Fibroblast of lung (primary cell): ENCODE measurements around the gene ETFA. TPM values are rescaled to one million over a fixed set of nuclear protein-coding genes. Genes with fewer than 3 reads are reported as not detected.

Experiments
- DNase-seq, 2 donors: peaks; one replicate each; pipeline versions ENCODE4 v3.0.0 to v3.0.0-alpha.2; 2010; ENCODE audit warnings: low read depth in 2 of 2
- H2AFZ ChIP-seq: 2 replicates; pipeline ENCODE4 v1.5.1; 2012; ENCODE audit warnings: low read length, control low read depth, inconsistent platforms
- H3K27ac ChIP-seq: 2 replicates; pipeline ENCODE4 v1.5.1; 2011; ENCODE audit warnings: low read length, control low read depth; ENCODE audit not compliant: insufficient read depth
- H3K27me3 ChIP-seq: 2 replicates; pipeline ENCODE4 v1.5.1; 2011; ENCODE audit warnings: mild to moderate bottlenecking, low read length; ENCODE audit not compliant: control insufficient read depth, insufficient read depth
- H3K36me3 ChIP-seq: 2 replicates; pipeline ENCODE4 v1.5.1; 2011; ENCODE audit warnings: low read length; ENCODE audit not compliant: control insufficient read depth, insufficient read depth
- H3K4me1 ChIP-seq: 2 replicates; pipeline ENCODE4 v1.5.1; 2011; ENCODE audit warnings: low read length; ENCODE audit not compliant: control insufficient read depth, insufficient read depth; ENCODE audit errors: extremely low read depth
- H3K4me2 ChIP-seq: 2 replicates; pipeline ENCODE4 v1.5.1; 2011; ENCODE audit warnings: low read length, control low read depth; ENCODE audit not compliant: insufficient read depth; ENCODE audit errors: extremely low read depth
- H3K4me3 ChIP-seq, 4 experiments: fragments of 200-600 bp in 1 of 4; sonication (generic) in 1 of 4; replicated peaks in 1 of 4; 2 replicates each; pipeline ENCODE4 v1.5.1; 2011 to 2016; ENCODE audit warnings: low read length in 4 of 4, low read depth in 3 of 4, mild to moderate bottlenecking in 3 of 4, control low read depth in 2 of 4, inconsistent platforms in 1 of 4, mixed read lengths in 1 of 4; ENCODE audit not compliant: insufficient read depth in 1 of 4; ENCODE audit errors: control extremely low read depth in 1 of 4
- H3K79me2 ChIP-seq: 2 replicates; pipeline ENCODE4 v1.5.1; 2012; ENCODE audit warnings: mild to moderate bottlenecking, low read length, inconsistent platforms; ENCODE audit not compliant: control insufficient read depth, insufficient read depth
- H3K9ac ChIP-seq: 2 replicates; pipeline ENCODE4 v1.5.1; 2011; ENCODE audit warnings: mild to moderate bottlenecking, low read length, control low read depth; ENCODE audit not compliant: insufficient read depth
- H3K9me3 ChIP-seq: 2 replicates; pipeline ENCODE4 v1.5.1; 2012; ENCODE audit warnings: low read depth, low read length; ENCODE audit not compliant: control insufficient read depth, insufficient read depth
- H4K20me1 ChIP-seq: 2 replicates; pipeline ENCODE4 v1.5.1; 2011; ENCODE audit warnings: low read length; ENCODE audit not compliant: control insufficient read depth, insufficient read depth; ENCODE audit errors: extremely low read depth
- CTCF ChIP-seq, 2 donors: IDR thresholded peaks in 1 of 2; conservative IDR thresholded peaks in 1 of 2; 1 replicate in 1 of 2; 2 replicates in 1 of 2; pipeline ENCODE4 v1.5.1; 2011 to 2012; ENCODE audit warnings: low read length in 2 of 2, control low read depth in 1 of 2, inconsistent platforms in 1 of 2, low read depth in 1 of 2, mild to moderate bottlenecking in 1 of 2
- EZH2 ChIP-seq: IDR thresholded peaks from 2 replicates; pipeline ENCODE4 v1.5.1; 2012; ENCODE audit warnings: low read length, control low read depth, mild to moderate bottlenecking; ENCODE audit errors: missing control alignments
- polyA plus RNA-seq, 2 donors: library from polyadenylated mRNA; depleted of rRNA in 1 of 2; stranded (reverse) in 1 of 2; unstranded in 1 of 2; fragments of >200 nt; gene quantifications; 2 replicates each; pipeline ENCODE4 v1.2.1, GENCODE V29; 2011 to 2012; ENCODE audit warnings: missing spikeins in 1 of 2
- total RNA-seq: library from RNA; depleted of rRNA; stranded (reverse); fragments of >200 nt; gene quantifications from 2 replicates; pipeline ENCODE4 v1.2.1, GENCODE V29; 2014

The ETFA gene
- total and polyA plus RNA-seq, 2 donors (not counting 1 experiment from before 2014, with no cell fraction given): 129 to 161 TPM

DNA sequence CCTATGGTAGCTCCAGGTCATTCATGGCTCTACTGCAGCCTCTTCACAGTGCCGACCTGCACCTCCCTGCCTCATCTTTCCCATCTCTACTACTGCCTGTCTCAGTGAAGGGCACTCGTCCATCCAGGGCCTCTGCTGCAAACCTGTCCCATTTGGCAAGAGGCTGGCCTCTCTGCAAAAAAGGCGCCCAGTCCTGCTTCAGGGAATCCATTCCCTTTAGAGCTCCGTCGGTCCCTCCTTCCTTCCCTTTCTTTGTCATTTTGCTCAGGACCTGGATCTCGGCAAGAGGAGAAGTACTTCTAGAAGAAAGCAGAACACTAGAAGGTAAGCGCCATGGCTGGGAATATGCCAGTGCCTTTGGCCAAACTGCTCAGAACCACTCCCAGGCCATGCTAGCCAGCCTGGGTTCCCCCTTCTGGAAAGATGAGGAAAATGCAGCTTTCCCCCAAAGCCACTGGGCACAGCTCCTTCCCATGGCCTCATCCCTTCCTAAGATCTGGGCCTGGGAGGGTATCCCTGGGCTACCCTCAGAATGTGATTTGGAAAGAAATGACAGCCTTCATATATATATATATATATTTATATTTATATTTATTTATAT is 18.9 kb upstream of the ETFA start:
- Histone ChIP-seq H3K9me3 (no peaks in the 10 kb centered on the region), H3K4me3 (no peak overlapping the region), H3K27me3 (peaks cover 17% of the 10 kb centered on the region), H3K4me2 (no peak overlapping the region), H3K27ac (no peak overlapping the region), H2AFZ (no peak overlapping the region), H3K4me1 (no peaks in the 10 kb centered on the region), H4K20me1 (no peaks in the 10 kb centered on the region), H3K79me2 (no peaks in the 10 kb centered on the region), H3K36me3 (no peaks in the 10 kb centered on the region), H3K9ac (no peak overlapping the region)
- DNase-seq: peak; percentile 35 to 66
- TF ChIP-seq CTCF (conservative IDR thresholded peaks at IDR 0.05 in 1 of 2, IDR thresholded peaks at IDR 0.05 in 1 of 2; ENCODE audit: low read depth in 1 of 2, low read length in 2 of 2): peak; percentile 59 to 79
- TF ChIP-seq EZH2: no peak

GRCh38 chr15:76328958-76329357 is 17.7 kb upstream of the ETFA start:
- peak in 1 of 2 donors; percentile 43 for DNase-seq
- no peaks in the 10 kb centered on the region for H3K79me2 ChIP-seq
- H3K9ac ChIP-seq: no peak overlapping the region
- peaks cover 14% of the 10 kb centered on the region for H3K27me3 ChIP-seq
- H3K36me3 ChIP-seq: no peaks in the 10 kb centered on the region
- H3K9me3 ChIP-seq: no peaks in the 10 kb centered on the region
- TF ChIP-seq EZH2 (no peak), CTCF (conservative IDR thresholded peaks at IDR 0.05 in 1 of 2, IDR thresholded peaks at IDR 0.05 in 1 of 2; ENCODE audit: low read depth in 1 of 2, low read length in 2 of 2) (no peak)
- H2AFZ ChIP-seq: no peak overlapping the region
- H3K4me2 ChIP-seq: no peak overlapping the region
- H3K27ac ChIP-seq: no peak overlapping the region
- H4K20me1 ChIP-seq: no peaks in the 10 kb centered on the region
- H3K4me3 ChIP-seq: no peak overlapping the region
- no peaks in the 10 kb centered on the region for H3K4me1 ChIP-seq

DNA sequence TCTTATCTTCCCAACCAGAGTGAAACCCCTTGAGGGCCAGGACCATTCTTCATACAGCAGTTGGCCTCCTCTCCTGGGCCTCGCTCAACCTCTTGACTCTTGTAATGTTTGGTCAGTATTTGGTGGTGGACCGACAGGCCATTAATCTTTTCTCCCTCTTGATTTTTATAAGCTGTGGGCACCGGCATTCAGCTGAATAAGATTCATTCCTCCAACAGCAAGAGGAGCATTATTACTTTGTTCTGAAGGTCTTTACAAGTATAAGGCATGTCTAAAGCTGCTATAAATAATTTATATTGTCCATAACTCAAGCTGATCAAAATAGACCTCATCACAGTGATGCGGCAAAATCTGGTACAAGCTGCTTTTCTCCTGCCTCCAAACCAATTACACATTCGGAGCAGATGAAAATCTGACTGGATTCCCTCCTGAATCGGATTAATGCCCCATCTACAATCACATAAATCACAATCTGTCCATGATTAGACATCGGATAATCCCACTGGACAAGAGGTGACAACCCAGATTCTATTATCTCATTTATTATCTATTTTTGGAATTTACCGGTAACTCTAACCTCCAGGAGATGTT is 16.9 kb upstream of the ETFA start:
- Histone ChIP-seq H2AFZ (no peak overlapping the region), H3K4me2 (no peak overlapping the region), H3K27ac (no peak overlapping the region), H3K4me1 (no peaks in the 10 kb centered on the region), H4K20me1 (no peaks in the 10 kb centered on the region), H3K9me3 (no peaks in the 10 kb centered on the region), H3K79me2 (no peaks in the 10 kb centered on the region), H3K27me3 (peaks cover 13% of the 10 kb centered on the region), H3K36me3 (no peaks in the 10 kb centered on the region), H3K4me3 (no peak overlapping the region), H3K9ac (no peak overlapping the region)
- no peak for TF ChIP-seq EZH2
- no peak for TF ChIP-seq CTCF (conservative IDR thresholded peaks at IDR 0.05 in 1 of 2, IDR thresholded peaks at IDR 0.05 in 1 of 2; ENCODE audit: low read depth in 1 of 2, low read length in 2 of 2)
- no peak for DNase-seq
